ENCODE measurements around the gene GNL3L. TPM values are rescaled to one million over a fixed set of nuclear protein-coding genes. Genes with fewer than 3 reads are reported as not detected.
A peak's percentile ranks its signal among the peaks of the same experiment; 100 is the strongest.

GNL3L gene
- total RNA-seq, 1 donor from 2014 or later, result 70.5 TPM

- ATAC-seq (ENCODE audit: low read depth) (no peak), DNase-seq (no peak)
- peak overlapping the region; percentile 73 for H3K4me3 Mint-ChIP-seq
- no peak overlapping the region for H3K27ac Mint-ChIP-seq
- H3K36me3 Mint-ChIP-seq (ENCODE audit: low read depth), result no peaks in the 10 kb centered on the region
- TF ChIP-seq CTCF (IDR thresholded peaks at IDR 0.05), result no peak
- H3K4me1 Mint-ChIP-seq, result no peaks in the 10 kb centered on the region
- peaks cover 20% of the 10 kb centered on the region for H3K27me3 Mint-ChIP-seq
- ChIA-PET POLR2A (no interaction called here), CTCF (no interaction called here)
- intact Hi-C loops (cut with micrococcal nuclease), result no loop called here
- no peaks in the 10 kb centered on the region for H3K9me3 Mint-ChIP-seq
Measured at GRCh38 chrX:54496517-54496852, 33.5 kb upstream of the GNL3L start.

GRCh38 chrX:54496936-54497335 lies 33.1 kb upstream of the GNL3L start:
- intact Hi-C loops (cut with micrococcal nuclease), result no loop called here
- H3K27me3 Mint-ChIP-seq, result peaks cover 20% of the 10 kb centered on the region
- H3K4me3 Mint-ChIP-seq, result peak overlapping the region; percentile 73
- DNase-seq, result no peak
- no peaks in the 10 kb centered on the region for H3K4me1 Mint-ChIP-seq
- no peaks in the 10 kb centered on the region for H3K9me3 Mint-ChIP-seq
- ATAC-seq (ENCODE audit: low read depth), result no peak
- ChIA-PET POLR2A (no interaction called here), CTCF (no interaction called here)
- H3K27ac Mint-ChIP-seq, result no peak overlapping the region
- no peak for TF ChIP-seq CTCF (IDR thresholded peaks at IDR 0.05)
- H3K36me3 Mint-ChIP-seq (ENCODE audit: low read depth), result no peaks in the 10 kb centered on the region

- intact Hi-C loops (cut with micrococcal nuclease), result no loop called here
- ChIA-PET POLR2A (no interaction called here), CTCF (no interaction called here)
- H3K9me3 Mint-ChIP-seq, result no peaks in the 10 kb centered on the region
- TF ChIP-seq CTCF (IDR thresholded peaks at IDR 0.05), result no peak
- no peak overlapping the region for H3K4me3 Mint-ChIP-seq
- no peak overlapping the region for H3K27ac Mint-ChIP-seq
- H3K27me3 Mint-ChIP-seq, result no peaks in the 10 kb centered on the region
- ATAC-seq (ENCODE audit: low read depth) (no peak), DNase-seq (no peak)
- H3K4me1 Mint-ChIP-seq, result no peaks in the 10 kb centered on the region
- no peaks in the 10 kb centered on the region for H3K36me3 Mint-ChIP-seq (ENCODE audit: low read depth)
Measured at GRCh38 chrX:54509400-54509799, 20.6 kb upstream of the GNL3L start.

GRCh38 chrX:54529151-54529550 lies 868 bp upstream of the GNL3L start:
- CTCF ChIA-PET, result no interaction called here
- Mint-ChIP-seq H3K4me3 (peak overlapping the region; percentile 94), H3K9me3 (peaks cover 3% of the 10 kb centered on the region), H3K27ac (peak overlapping the region; percentile 97), H3K36me3 (ENCODE audit: low read depth) (peaks cover 16% of the 10 kb centered on the region), H3K27me3 (no peaks in the 10 kb centered on the region), H3K4me1 (peaks cover 37% of the 10 kb centered on the region)
- intact Hi-C loops (cut with micrococcal nuclease), result no loop called here
- ATAC-seq (ENCODE audit: low read depth) (no peak), DNase-seq (no peak)
- TF ChIP-seq CTCF (IDR thresholded peaks at IDR 0.05), result no peak
- POLR2A ChIA-PET, result interaction anchor here (0.9 to 3.4 kb wide), 7 partner anchors 11 to 1379 kb away, joined by 3 to 35 read pairs (median 6); partner anchors contain the start of genes APEX2, PHF8 and TSR2

- DNase-seq, result no peak
- peak overlapping the region; percentile 93 for H3K27ac Mint-ChIP-seq
Measured at GRCh38 chrX:54530357-54530900, 410 bp downstream of the GNL3L start.

More at GRCh38 chrX:54530357-54530900, 410 bp downstream of the GNL3L start:
- H3K9me3 Mint-ChIP-seq, result peaks cover 3% of the 10 kb centered on the region
- peak; percentile 21 for ATAC-seq (ENCODE audit: low read depth)
- no peaks in the 10 kb centered on the region for H3K27me3 Mint-ChIP-seq
- H3K4me3 Mint-ChIP-seq, result peak overlapping the region; percentile 94
- no peak for TF ChIP-seq CTCF (IDR thresholded peaks at IDR 0.05)
- peaks cover 43% of the 10 kb centered on the region for H3K4me1 Mint-ChIP-seq
- peaks cover 23% of the 10 kb centered on the region for H3K36me3 Mint-ChIP-seq (ENCODE audit: low read depth)
- CTCF ChIA-PET, result no interaction called here
- intact Hi-C loops (cut with micrococcal nuclease), result loop anchor here (1.0 to 10.0 kb wide), 7 partner anchors 90 to 1186 kb away; partner anchors contain the start of genes FAM120C, PHF8, RRAGB and TSR2
- POLR2A ChIA-PET, result interaction anchor here (0.5 to 3.4 kb wide), 12 partner anchors 90 to 1448 kb away, joined by 3 to 35 read pairs (median 4); partner anchors contain the start of genes APEX2, PHF8, RRAGB and TSPYL2
